HepG2 (cell line): ENCODE results near the gene SEC62. TPM values are rescaled to one million over a fixed set of nuclear protein-coding genes. Genes with fewer than 3 reads are reported as not detected.

ENCODE experiments used
- ATM ChIP-seq: fragments of 450-650 bp; IDR thresholded peaks from 2 replicates; pipeline ENCODE4 v1.7.1; 2017; ENCODE audit warnings: mild to moderate bottlenecking, borderline replicate concordance
- EZH2 ChIP-seq: conservative IDR thresholded peaks from 2 replicates; pipeline ENCODE4 v1.6.1; 2012; ENCODE audit warnings: mild to moderate bottlenecking, low read depth, low read length, moderate library complexity
- FOXC1 ChIP-seq: sonication (generic); formaldehyde crosslinking; IDR thresholded peaks from 2 replicates; pipeline ENCODE4 v1.8.0; 2022; ENCODE audit warnings: mild to moderate bottlenecking, missing genetic modification reagents, borderline replicate concordance
- GPBP1L1 ChIP-seq: sonication (generic); formaldehyde crosslinking; IDR thresholded peaks from 2 replicates; pipeline ENCODE4 v1.5.0; 2020; ENCODE audit warnings: mild to moderate bottlenecking, missing genetic modification reagents
- GTF2F1 ChIP-seq: fragments of 150-350 bp; IDR thresholded peaks from 2 replicates; pipeline ENCODE4 v1.6.1; 2014; ENCODE audit warnings: low read length
- HIC2 ChIP-seq: sonication (generic); formaldehyde crosslinking; IDR thresholded peaks from 2 replicates; pipeline ENCODE4 v1.9.0; 2022; ENCODE audit warnings: low read depth, missing genetic modification reagents
- IKZF5 ChIP-seq: IDR thresholded peaks from 2 replicates; pipeline ENCODE4 v1.6.1; 2018; ENCODE audit warnings: missing genetic modification reagents, mild to moderate bottlenecking, missing compliant biosample characterization
- IRX3 ChIP-seq: sonication (generic); formaldehyde crosslinking; IDR thresholded peaks from 2 replicates; pipeline ENCODE4 v1.8.1; 2023; ENCODE audit warnings: mild to moderate bottlenecking, low read depth, missing genetic modification reagents, borderline replicate concordance
- KLF12 ChIP-seq: sonication (generic); formaldehyde crosslinking; IDR thresholded peaks from 2 replicates; pipeline ENCODE4 v1.4.0; 2020; ENCODE audit warnings: missing genetic modification reagents, borderline replicate concordance
- NRL ChIP-seq: sonication (generic); formaldehyde crosslinking; IDR thresholded peaks from 2 replicates; pipeline ENCODE4 v1.5.0; 2020; ENCODE audit warnings: missing genetic modification reagents, mild to moderate bottlenecking, moderate library complexity, borderline replicate concordance
- PBX3 ChIP-seq: sonication (generic); formaldehyde crosslinking; IDR thresholded peaks from 2 replicates; pipeline ENCODE4 v1.8.1; 2023; ENCODE audit warnings: missing genetic modification reagents, inconsistent platforms, borderline replicate concordance
- POLR2AphosphoS2 ChIP-seq: IDR thresholded peaks from 2 replicates; pipeline ENCODE4 v1.6.1; 2011; ENCODE audit warnings: low read depth, low read length, improper control_type of control experiment
- SMAD1 ChIP-seq: sonication (generic); formaldehyde crosslinking; IDR thresholded peaks from 2 replicates; pipeline ENCODE4 v1.4.0; 2020; ENCODE audit warnings: missing genetic modification reagents, low read depth, mild to moderate bottlenecking, borderline replicate concordance
- ZBTB7A ChIP-seq: sonication (generic); formaldehyde crosslinking; IDR thresholded peaks from 2 replicates; pipeline ENCODE4 v1.8.0; 2022; ENCODE audit warnings: mild to moderate bottlenecking, missing genetic modification reagents
- ZBTB7B ChIP-seq: sonication (generic); formaldehyde crosslinking; IDR thresholded peaks from 2 replicates; pipeline ENCODE4 v1.4.0; 2020; ENCODE audit warnings: missing genetic modification reagents
- ZNF430 ChIP-seq: sonication (generic); formaldehyde crosslinking; IDR thresholded peaks from 2 replicates; pipeline ENCODE4 v1.9.0; 2021; ENCODE audit warnings: mild to moderate bottlenecking, missing genetic modification reagents
- ZNF572 ChIP-seq: sonication (generic); formaldehyde crosslinking; IDR thresholded peaks from 2 replicates; pipeline ENCODE4 v1.5.1; 2020; ENCODE audit warnings: mild to moderate bottlenecking, missing genetic modification reagents
- ZNF703 ChIP-seq: sonication (generic); formaldehyde crosslinking; IDR thresholded peaks from 2 replicates; pipeline ENCODE4 v1.5.1; 2020; ENCODE audit warnings: missing genetic modification reagents, mild to moderate bottlenecking, moderate library complexity, borderline replicate concordance
- ZSCAN20 ChIP-seq: sonication (generic); formaldehyde crosslinking; IDR thresholded peaks from 2 replicates; pipeline ENCODE4 v1.4.0; 2020; ENCODE audit warnings: missing genetic modification reagents, mild to moderate bottlenecking, borderline replicate concordance
- polyA plus RNA-seq, 8 experiments: library from polyadenylated mRNA; depleted of rRNA in 3 of 8; stranded (reverse) in 7 of 8; unstranded in 1 of 8; fragments of >200 nt; fragmentation: Illumina TruSeq in 4 of 8; extraction: Trizol in 4 of 8; gene quantifications; 2 replicates each; pipeline versions ENCODE4 v1.2.1 to v1.2.3, GENCODE V29; 2011 to 2016; ENCODE audit warnings: low read depth in 4 of 8, missing spikeins in 1 of 8, mixed read lengths in 1 of 8; ENCODE audit not compliant: insufficient read depth in 1 of 8
- total RNA-seq, 5 experiments: library from RNA; depleted of rRNA; stranded (reverse); fragments of >200 nt; fragmentation: Illumina TruSeq; extraction: Trizol; gene quantifications; 2 replicates each; pipeline ENCODE4 v1.2.3, GENCODE V29; 2016; ENCODE audit warnings: low read depth in 1 of 5

Gene SEC62
- total and polyA plus RNA-seq, 2 of the 13 experiments (the other 11 are each of a cell fraction or from before 2014, with no cell fraction given) = 54.0 to 68.7 TPM

GRCh38 chr3:170003881-170004356 is 37.3 kb downstream of the SEC62 start (continued):
- no peak for TF ChIP-seq POLR2AphosphoS2
- TF ChIP-seq GTF2F1 = no peak
- no peak for TF ChIP-seq HIC2 (CRISPR knock-in tag)
- no peak for TF ChIP-seq SMAD1
- no peak for TF ChIP-seq ZSCAN20 (CRISPR knock-in tag)
- TF ChIP-seq ZBTB7A (CRISPR knock-in tag) = no peak
- TF ChIP-seq GPBP1L1 (CRISPR knock-in tag) = no peak
- TF ChIP-seq ZNF703 (CRISPR knock-in tag) = no peak
- no peak for TF ChIP-seq FOXC1
- TF ChIP-seq KLF12 = no peak
- TF ChIP-seq ZNF430 (CRISPR knock-in tag) = no peak
- TF ChIP-seq NRL = no peak
- peak; percentile 86; the same call in 1 of the 2 replicates for TF ChIP-seq ZBTB7B (CRISPR knock-in tag)
- TF ChIP-seq IKZF5 (CRISPR knock-in tag) = peak; percentile 66; the same call in 1 of the 2 replicates
- TF ChIP-seq ZNF572 (CRISPR knock-in tag) = no peak
- TF ChIP-seq EZH2 = no peak
- TF ChIP-seq PBX3 (CRISPR knock-in tag) = no peak
- no peak for TF ChIP-seq ATM
- TF ChIP-seq IRX3 (CRISPR knock-in tag) = no peak
